ELF-1 (cell line): Measurements from ENCODE around the gene GALNT18.

Source experiments
- DNase-seq: peaks from one replicate; pipeline ENCODE4 v3.0.0-alpha.2; 2016; ENCODE audit warnings: low read depth, low spot score

Gene GALNT18

DNA sequence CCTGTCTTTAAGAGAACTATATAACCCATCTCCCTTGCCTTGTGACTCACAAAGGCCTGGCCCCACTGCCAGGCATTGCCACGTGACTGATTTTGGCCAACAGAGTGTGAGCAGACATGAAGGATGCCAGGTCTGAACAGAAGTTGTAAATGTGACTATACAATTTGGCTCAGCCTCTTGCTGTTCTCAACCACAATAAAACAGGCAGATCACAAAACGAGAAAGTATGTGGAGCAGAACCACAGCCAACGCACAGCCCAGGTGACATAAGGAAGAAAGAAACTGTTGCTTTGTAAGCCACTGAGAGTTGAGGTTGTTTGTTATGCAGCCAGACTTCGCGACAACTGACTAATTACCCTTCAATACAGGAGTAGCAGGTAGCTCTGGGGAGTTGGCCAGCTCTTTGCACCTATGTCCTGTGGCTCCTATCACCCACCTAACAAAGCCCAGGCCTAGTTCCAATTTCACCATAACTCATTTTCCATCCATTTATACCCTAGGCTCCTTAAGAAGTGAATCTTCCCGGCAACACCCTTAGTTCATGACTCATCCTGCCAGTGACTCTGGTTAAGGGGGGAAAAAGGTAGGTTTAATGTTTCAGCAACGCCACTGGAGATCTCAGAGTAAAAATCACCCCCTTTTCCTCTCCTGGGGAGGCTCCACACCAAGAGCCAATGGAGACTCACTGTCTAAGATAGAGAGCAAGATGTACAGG, 53.7 kb downstream of the GALNT18 start:
- DNase-seq, result no peak

DNA sequence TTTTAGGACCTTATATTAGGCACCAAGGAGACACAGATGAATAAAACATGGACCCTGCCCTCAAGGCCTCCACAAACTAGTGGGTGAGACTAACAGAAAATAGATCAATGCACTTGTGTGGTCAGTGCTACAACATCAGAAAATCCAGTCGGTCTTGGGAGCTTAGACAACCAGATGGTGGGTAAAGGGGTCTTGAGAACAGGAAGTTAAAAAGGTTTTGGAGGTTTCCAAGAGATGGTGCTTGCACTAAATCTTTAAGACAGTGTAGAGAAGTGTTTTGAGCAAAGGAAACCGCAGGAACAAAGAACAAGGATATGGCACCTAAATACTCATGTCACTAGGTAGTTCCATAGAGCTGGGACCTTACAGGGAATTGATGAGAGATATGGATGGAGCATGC, 56.2 kb downstream of the GALNT18 start:
- DNase-seq, result no peak

- DNase-seq, result no peak
These were observed 58.4 kb downstream of the GALNT18 start for GRCh38 chr11:11563200-11563975.

- no peak for DNase-seq
These were observed 59.8 kb downstream of the GALNT18 start for GRCh38 chr11:11561991-11562390.

DNA sequence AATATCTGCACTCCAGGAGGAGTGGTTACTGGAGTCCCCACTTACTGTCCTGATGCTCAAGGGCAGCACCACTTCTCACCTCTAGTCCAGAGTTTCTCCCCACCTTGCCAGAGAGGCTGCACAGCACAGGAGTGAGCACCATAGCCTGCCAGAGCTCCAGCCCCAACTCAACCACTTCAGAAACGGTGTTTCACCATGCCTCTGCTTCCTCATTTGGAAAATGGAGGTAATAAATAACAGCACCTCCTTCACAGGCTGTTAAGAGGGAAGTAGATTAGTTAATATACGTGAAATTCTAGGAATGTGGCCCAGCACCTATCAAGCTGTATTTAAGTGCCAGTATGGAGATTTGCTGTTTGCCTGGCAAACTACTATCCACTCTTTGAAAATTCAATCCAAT, 63.0 kb downstream of the GALNT18 start:
- no peak for DNase-seq

GRCh38 chr11:11558396-11558795, 63.4 kb downstream of the GALNT18 start:
- no peak for DNase-seq

- DNase-seq, result no peak
These were observed 66.6 kb downstream of the GALNT18 start for GRCh38 chr11:11555208-11555607.

- no peak for DNase-seq
These were observed 68.2 kb downstream of the GALNT18 start for GRCh38 chr11:11553573-11553972.

GRCh38 chr11:11552529-11553087, 69.2 kb downstream of the GALNT18 start:
- peak; percentile 26 for DNase-seq

- no peak for DNase-seq
These were observed 71.3 kb downstream of the GALNT18 start for GRCh38 chr11:11550534-11550933.

GRCh38 chr11:11545285-11546275, 76.2 kb downstream of the GALNT18 start:
- peak; percentile 34 for DNase-seq

- no peak for DNase-seq
These were observed 78.1 kb downstream of the GALNT18 start for GRCh38 chr11:11543656-11544055.

- no peak for DNase-seq
These were observed 81.6 kb downstream of the GALNT18 start for GRCh38 chr11:11540157-11540556.

DNA sequence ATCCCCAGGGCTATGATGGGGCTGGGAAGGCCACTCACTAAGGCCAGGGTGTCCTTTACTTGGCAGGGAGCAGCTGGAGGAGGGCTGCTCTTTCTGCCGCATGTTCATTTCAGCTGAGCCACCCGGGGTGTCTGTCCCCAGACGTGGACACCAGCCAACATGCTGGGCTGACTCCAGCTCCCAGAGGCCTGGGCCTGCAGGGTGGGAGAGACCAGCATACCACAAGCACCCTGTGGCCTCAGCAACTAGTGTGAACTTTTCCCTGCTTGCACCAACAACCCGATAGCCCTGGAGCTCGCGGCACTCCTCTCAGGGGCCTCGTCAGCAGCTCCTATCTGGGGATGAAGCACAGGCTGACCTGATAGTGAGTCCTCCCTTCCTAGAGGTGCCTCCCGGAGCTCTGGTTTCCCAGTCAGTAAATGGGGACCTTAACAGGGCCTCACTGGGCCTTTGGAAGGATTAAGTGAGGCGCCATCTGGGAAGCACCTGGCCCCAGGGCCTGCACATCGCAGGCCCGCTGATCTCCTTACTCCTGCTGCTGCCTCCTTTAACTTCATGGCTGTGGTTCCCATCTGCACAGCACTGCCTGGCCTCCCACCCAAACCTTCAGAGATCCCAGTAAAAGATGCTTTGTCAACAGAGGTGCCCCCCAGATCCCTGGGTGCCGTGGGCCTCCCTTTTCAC, 83.4 kb downstream of the GALNT18 start:
- no peak for DNase-seq

DNA sequence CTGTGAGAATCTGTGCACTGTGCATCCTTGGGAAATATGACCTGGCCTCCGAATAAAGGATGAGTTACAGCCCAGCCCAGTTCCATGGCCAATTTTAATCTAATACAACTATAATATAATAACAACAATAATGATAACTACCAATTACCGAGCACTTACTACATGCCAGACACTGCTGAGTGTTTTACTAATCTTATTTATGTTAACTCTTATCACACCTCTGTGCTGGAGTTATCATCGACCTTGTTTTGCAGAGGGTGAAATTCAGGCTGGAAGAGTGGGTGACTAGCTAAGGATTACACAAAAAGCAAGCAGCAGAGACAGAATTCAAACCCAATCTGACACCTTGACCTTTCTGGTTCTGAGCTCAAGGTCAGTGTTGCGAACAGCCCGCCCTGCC, 83.9 kb downstream of the GALNT18 start:
- no peak for DNase-seq

DNA sequence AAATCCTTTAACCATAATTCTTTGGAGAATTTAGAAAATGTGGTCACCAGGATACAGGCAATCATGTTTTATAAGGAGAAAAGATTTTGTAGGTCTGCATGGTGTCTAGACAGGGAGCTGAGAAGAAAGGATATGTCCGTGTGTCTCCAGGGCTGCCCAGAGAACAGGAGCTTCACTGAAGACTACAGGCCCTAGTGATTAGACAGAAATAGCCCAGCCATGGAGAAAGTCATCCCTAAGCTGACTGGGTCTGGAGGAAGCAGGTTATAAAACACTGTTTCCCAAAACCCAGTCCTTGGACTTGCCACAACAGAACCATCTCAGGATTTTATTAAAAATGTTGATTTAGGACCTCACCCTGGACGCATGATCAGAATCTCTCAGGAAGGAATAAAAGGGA, 84.4 kb downstream of the GALNT18 start:
- DNase-seq, result no peak

DNA sequence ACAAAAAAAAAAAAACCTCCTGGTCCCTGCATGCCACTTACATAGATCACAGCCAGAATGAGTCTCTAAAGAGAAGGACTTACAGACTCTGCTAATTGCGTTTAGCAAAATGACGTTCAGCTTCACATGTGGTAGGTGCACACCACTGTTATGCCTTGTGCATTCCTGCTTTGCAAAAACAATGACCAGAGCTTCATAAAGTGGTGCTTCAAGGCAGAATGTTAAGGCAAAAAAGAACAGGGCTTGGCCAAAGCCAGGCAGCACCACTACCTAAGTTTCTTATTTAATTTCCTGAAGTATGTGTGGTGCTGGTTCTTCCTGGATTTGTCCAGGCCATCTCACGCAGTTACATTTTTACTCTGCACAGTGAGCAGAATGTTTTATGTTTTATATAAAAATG, 85.2 kb downstream of the GALNT18 start:
- no peak for DNase-seq

GRCh38 chr11:11535611-11536010, 86.2 kb downstream of the GALNT18 start:
- no peak for DNase-seq

DNA sequence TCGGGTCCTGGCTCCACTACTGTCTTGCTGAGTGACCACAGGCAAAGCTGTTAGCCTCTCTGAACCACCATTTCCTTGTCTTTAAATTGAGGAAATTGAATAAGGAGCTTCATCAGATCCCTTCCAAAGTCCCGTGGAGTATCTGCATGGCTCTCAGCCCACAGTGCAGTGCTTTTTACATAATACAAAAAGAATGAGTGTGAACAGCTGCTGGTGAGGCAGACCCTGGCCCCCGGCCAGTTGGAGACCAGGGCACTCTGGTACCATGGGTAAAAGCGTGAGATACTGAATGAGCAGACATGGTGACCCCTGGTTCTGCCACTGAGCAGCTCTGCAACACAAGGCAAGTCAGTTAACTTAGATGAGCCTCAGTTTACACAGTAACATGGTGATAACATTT, 86.8 kb downstream of the GALNT18 start:
- no peak for DNase-seq

DNA sequence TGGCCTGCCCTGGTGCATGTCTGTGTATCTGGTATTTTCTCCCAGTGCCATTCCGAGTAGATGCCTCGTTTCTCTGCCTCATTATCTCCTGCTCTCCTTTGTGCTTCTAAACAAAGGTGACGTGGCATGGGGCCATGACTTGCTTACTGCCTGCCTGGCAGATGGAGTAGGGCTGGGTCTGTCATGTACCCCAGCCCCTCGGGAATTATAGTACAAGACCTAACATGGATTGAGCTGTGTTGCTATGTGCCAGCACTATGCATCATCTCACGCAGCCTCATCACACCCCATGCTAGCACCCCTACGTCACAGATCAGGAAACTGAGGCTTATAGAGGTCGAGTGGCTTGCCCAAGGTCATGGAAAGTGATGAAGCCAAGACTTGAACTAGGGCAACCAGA, 88.1 kb downstream of the GALNT18 start:
- DNase-seq, result no peak

GRCh38 chr11:11533057-11533456, 88.7 kb downstream of the GALNT18 start:
- DNase-seq, result no peak
